Adrenal gland (tissue), 12 donors: ENCODE results near the gene KMT2C. TPM values are rescaled to one million over a fixed set of nuclear protein-coding genes. Genes with fewer than 3 reads are reported as not detected.

Experiments
- DNase-seq, 7 donors: peaks; one replicate each; pipeline ENCODE4 v3.0.0-alpha.2; 2019 to 2020
- H3K27ac ChIP-seq, 5 donors: fragments of 200-600 bp; sonication (generic) in 4 of 5; 1 replicate in 3 of 5; 2 replicates in 2 of 5; pipeline versions ENCODE4 v1.5.1 to v1.8.0; 2016 to 2020; ENCODE audit warnings: mild to moderate bottlenecking in 1 of 5
- H3K27me3 ChIP-seq: fragments of 200-600 bp; 2 replicates; pipeline ENCODE4 v1.8.0; 2021
- H3K36me3 ChIP-seq, 2 donors: fragments of 200-600 bp; replicated peaks in 1 of 2; 1 replicate in 1 of 2; 2 replicates in 1 of 2; pipeline versions ENCODE4 v1.5.1 to v1.8.0; 2018 to 2022
- H3K4me1 ChIP-seq, 2 donors: fragments of 200-600 bp; replicated peaks in 1 of 2; 1 replicate in 1 of 2; 2 replicates in 1 of 2; pipeline versions ENCODE4 v1.5.1 to v1.8.0; 2018 to 2021
- H3K4me3 ChIP-seq, 4 donors: fragments of 200-600 bp; sonication (generic) in 3 of 4; one replicate each; pipeline ENCODE4 v1.5.1; 2016 to 2018
- H3K9me3 ChIP-seq, 3 donors: fragments of 200-600 bp; sonication (generic) in 1 of 3; replicated peaks in 1 of 3; 1 replicate in 2 of 3; 2 replicates in 1 of 3; pipeline versions ENCODE4 v1.5.1 to v1.8.0; 2016 to 2021
- CTCF ChIP-seq, 6 experiments: fragments of 450-650 bp in 4 of 6; fragments of 200-600 bp in 2 of 6; sonication (generic) in 1 of 6; IDR thresholded peaks; 1 replicate in 5 of 6; 2 replicates in 1 of 6; pipeline versions ENCODE4 v1.5.1 to v1.8.0; 2016 to 2021; ENCODE audit warnings: antibody characterized with exemption in 6 of 6, mild to moderate bottlenecking in 2 of 6, moderate library complexity in 1 of 6
- POLR2A ChIP-seq, 2 donors: fragments of 450-650 bp; IDR thresholded peaks; one replicate each; pipeline ENCODE4 v1.6.1; 2017; ENCODE audit warnings: antibody characterized with exemption in 2 of 2, mild to moderate bottlenecking in 2 of 2, moderate library complexity in 1 of 2
- WGBS, 4 donors: extraction: QIAGEN DNeasy Blood & Tissue Kit in 2 of 4; methylation state at CpG; one replicate each; pipeline versions ENCODE4 v1.1.5 to v1.1.7; 2013 to 2017; 5-methylcytosine and 5-hydroxymethylcytosine counted together
- intact Hi-C, 2 donors: fragments of 100-400 bp; cut with DNase I; formaldehyde crosslinking; loops; one replicate each; pipeline versions ENCODE4 v1.14.1 to v1.15.0; 2022 to 2023
- polyA plus RNA-seq, 3 donors: library from polyadenylated mRNA; stranded (reverse); fragments of 200-250 nt in 2 of 3; fragments of 350-450 nt in 1 of 3; fragmentation: Illumina TruSeq in 1 of 3; extraction: RNeasy Lipid Tissue Mini Kit (QIAGEN cat#74804) in 1 of 3; gene quantifications; one replicate each; pipeline ENCODE4 v1.2.3, GENCODE V29; 2013 to 2014
- total RNA-seq, 9 donors: library from RNA; depleted of rRNA in 4 of 9; stranded (reverse); fragments of >200 nt in 4 of 9; fragments of 120-200 nt in 1 of 9; fragmentation: NEBNext Ultra II Directional in 1 of 9; extraction: Animal tissue kit (Norgen Biotek cat#: 25700) in 1 of 9; gene quantifications; one replicate each; pipeline versions ENCODE4 v1.1.0 to v1.2.4, GENCODE V29; 2013 to 2023
- donor health status: healthy with polysubstance abuse.
- donor health status: Bipolar disorder and iron deficiency.
- donor health status: DM: yes; HTN: yes; CAD: no.
- donor health status: DM: no; HTN: no; CAD: no.
- donor health status: DM: no; HTN: no; CAD: no.
- donor health status: DM: yes; HTN: yes; CAD: no.

KMT2C gene
- total and polyA plus RNA-seq, 12 donors: 6.9 to 105 (median 55.6) TPM

- Histone ChIP-seq H3K27ac (no peak overlapping the region), H3K36me3 (no peaks in the 10 kb centered on the region), H3K4me1 (no peaks in the 10 kb centered on the region), H3K27me3 (no peaks in the 10 kb centered on the region), H3K9me3 (no peaks in the 10 kb centered on the region), H3K4me3 (no peak overlapping the region)
- DNase-seq: no peak
- TF ChIP-seq POLR2A (IDR thresholded peaks at IDR 0.05) (no peak), CTCF (IDR thresholded peaks at IDR 0.05) (no peak)
- intact Hi-C loops: no loop called here
- WGBS, 4 donors: 34 to 42% (median 35%) methylated on average over 4 of the region's 4 CpGs
These were observed 32.1 kb downstream of the KMT2C start for GRCh38 chr7:152403726-152404125.

- Histone ChIP-seq H3K4me1 (peaks cover 0 to 6% of the 10 kb centered on the region in 2 donors), H3K27ac (no peak overlapping the region), H3K9me3 (no peaks in the 10 kb centered on the region), H3K27me3 (no peaks in the 10 kb centered on the region), H3K36me3 (no peaks in the 10 kb centered on the region), H3K4me3 (no peak overlapping the region)
- TF ChIP-seq CTCF (IDR thresholded peaks at IDR 0.05) (no peak), POLR2A (IDR thresholded peaks at IDR 0.05) (no peak)
- 44 to 59% (median 50%) methylated on average over 5 of the region's 5 CpGs for WGBS, 4 donors
- no peak for DNase-seq
- intact Hi-C loops: no loop called here
These were observed 33.2 kb downstream of the KMT2C start for GRCh38 chr7:152402384-152403250.

GRCh38 chr7:152399344-152399743 is 36.5 kb downstream of the KMT2C start:
- no peaks in the 10 kb centered on the region for H3K9me3 ChIP-seq
- H3K27me3 ChIP-seq: no peaks in the 10 kb centered on the region
- no peak for DNase-seq
- H3K27ac ChIP-seq: no peak overlapping the region
- H3K4me3 ChIP-seq: no peak overlapping the region
- H3K4me1 ChIP-seq: peaks cover 0 to 11% of the 10 kb centered on the region in 2 donors
- intact Hi-C loops: no loop called here
- TF ChIP-seq POLR2A (IDR thresholded peaks at IDR 0.05) (no peak), CTCF (IDR thresholded peaks at IDR 0.05) (no peak)
- no peaks in the 10 kb centered on the region for H3K36me3 ChIP-seq

GRCh38 chr7:152395112-152395511 is 40.7 kb downstream of the KMT2C start:
- Histone ChIP-seq H3K27me3 (no peaks in the 10 kb centered on the region), H3K4me1 (peaks cover 4 to 25% of the 10 kb centered on the region in 2 donors), H3K9me3 (no peaks in the 10 kb centered on the region), H3K36me3 (no peaks in the 10 kb centered on the region), H3K27ac (no peak overlapping the region), H3K4me3 (no peak overlapping the region)
- TF ChIP-seq CTCF (IDR thresholded peaks at IDR 0.05) (no peak), POLR2A (IDR thresholded peaks at IDR 0.05) (no peak)
- intact Hi-C loops: no loop called here
- no peak for DNase-seq
- 76 to 80% (median 79%) methylated on average over 7 of the region's 7 CpGs for WGBS, 4 donors
